Naive thymus-derived CD4-positive, alpha-beta T cell (primary cell): Measurements from ENCODE around the gene VGLL4. TPM values are rescaled to one million over a fixed set of nuclear protein-coding genes. Genes with fewer than 3 reads are reported as not detected.
A peak's percentile ranks its signal among the peaks of the same experiment; 100 is the strongest.

Experiments
- ATAC-seq: fragments of 150-1000 bp; cut with Tn5 transposase; 2 replicates; pipeline ENCODE4 v1.10.0; 2021; ENCODE audit warnings: mild to moderate bottlenecking, moderate library complexity
- CTCF ChIA-PET: fragments of 350-600 bp; sonication (Branson Sonifier 250); formaldehyde crosslinking; loops from one replicate; lab custom pipeline; 2021; ENCODE audit warnings: antibody characterized with exemption; lab: Charles Lee
- POLR2A ChIA-PET: fragments of 350-600 bp; sonication (Branson Sonifier 250); formaldehyde crosslinking; loops from one replicate; lab custom pipeline; 2021; ENCODE audit warnings: antibody characterized with exemption, inconsistent platforms; lab: Charles Lee
- DNase-seq, 9 donors: peaks; one replicate each; pipeline versions ENCODE4 v3.0.0 to v3.0.0-alpha.2; 2020 to 2022; ENCODE audit warnings: mixed read lengths in 1 of 9
- H3K27ac ChIP-seq: one replicate; pipeline ENCODE4 v1.7.0; 2013; ENCODE audit warnings: mild to moderate bottlenecking, low read depth, low read length, moderate library complexity
- H3K27me3 ChIP-seq, 2 donors: one replicate each; pipeline ENCODE4 v1.7.0; 2013; ENCODE audit warnings: low read length in 2 of 2, mild to moderate bottlenecking in 2 of 2, moderate library complexity in 2 of 2; ENCODE audit not compliant: control insufficient read depth in 2 of 2, insufficient read depth in 2 of 2
- H3K36me3 ChIP-seq, 3 experiments: 1 replicate in 2 of 3; 2 replicates in 1 of 3; pipeline ENCODE4 v1.7.0; 2013; ENCODE audit warnings: low read length in 3 of 3, mild to moderate bottlenecking in 3 of 3, moderate library complexity in 1 of 3; ENCODE audit not compliant: insufficient read depth in 3 of 3, control insufficient read depth in 2 of 3
- H3K4me1 ChIP-seq, 2 donors: one replicate each; pipeline ENCODE4 v1.7.0; 2013; ENCODE audit warnings: low read length in 2 of 2, mild to moderate bottlenecking in 2 of 2, moderate library complexity in 1 of 2; ENCODE audit not compliant: control insufficient read depth in 2 of 2, insufficient read depth in 2 of 2
- H3K4me3 ChIP-seq: 2 replicates; pipeline ENCODE4 v1.7.0; 2013; ENCODE audit warnings: mild to moderate bottlenecking, low read length
- H3K9me3 ChIP-seq, 3 experiments: 1 replicate in 2 of 3; 2 replicates in 1 of 3; pipeline ENCODE4 v1.7.0; 2013; ENCODE audit warnings: low read length in 3 of 3; ENCODE audit not compliant: control insufficient read depth in 2 of 3
- H3K27ac Mint-ChIP-seq, 9 donors: one replicate each; pipeline ENCODE4 v1.8.0; 2020 to 2022; ENCODE audit warnings: mixed read lengths in 9 of 9, mild to moderate bottlenecking in 8 of 9, moderate library complexity in 5 of 9, inconsistent platforms in 2 of 9
- H3K27me3 Mint-ChIP-seq, 5 donors: one replicate each; pipeline ENCODE4 v1.8.0; 2021 to 2022; ENCODE audit warnings: mixed read lengths in 5 of 5, mild to moderate bottlenecking in 1 of 5
- H3K36me3 Mint-ChIP-seq, 5 donors: one replicate each; pipeline ENCODE4 v1.8.0; 2020 to 2022; ENCODE audit warnings: mixed read lengths in 5 of 5, mild to moderate bottlenecking in 3 of 5, inconsistent platforms in 1 of 5
- H3K4me1 Mint-ChIP-seq, 7 donors: one replicate each; pipeline ENCODE4 v1.8.0; 2020 to 2022; ENCODE audit warnings: mixed read lengths in 7 of 7, mild to moderate bottlenecking in 3 of 7, inconsistent platforms in 1 of 7
- H3K4me3 Mint-ChIP-seq, 10 donors: one replicate each; pipeline ENCODE4 v1.8.0; 2020 to 2022; ENCODE audit warnings: mild to moderate bottlenecking in 10 of 10, mixed read lengths in 10 of 10, moderate library complexity in 6 of 10, inconsistent platforms in 2 of 10
- H3K9me3 Mint-ChIP-seq, 11 donors: one replicate each; pipeline ENCODE4 v1.8.0; 2020 to 2022; ENCODE audit warnings: mixed read lengths in 11 of 11, mild to moderate bottlenecking in 4 of 11, inconsistent platforms in 1 of 11, moderate library complexity in 1 of 11
- intact Hi-C, 2 donors: fragments of 100-400 bp; cut with micrococcal nuclease; formaldehyde crosslinking; loops; one replicate each; pipeline ENCODE4 v1.15.1; 2023
- polyA plus RNA-seq, 2 donors: library from polyadenylated mRNA; unstranded; fragments of 300-500 nt; fragmentation: Illumina TruSeq; gene quantifications; one replicate each; pipeline ENCODE4 v1.2.3, GENCODE V29; 2021
- total RNA-seq, 6 experiments: library from RNA in 5 of 6; stranded (reverse) in 5 of 6; gene quantifications; 1 replicate in 5 of 6; 2 replicates in 1 of 6; pipeline ENCODE4 v1.2.3 and lab custom pipeline; 2021 to 2026

The VGLL4 gene
- total and polyA plus RNA-seq, 7 experiments from 2014 or later = 18.6 to 44.8 (median 23.8) TPM

DNA sequence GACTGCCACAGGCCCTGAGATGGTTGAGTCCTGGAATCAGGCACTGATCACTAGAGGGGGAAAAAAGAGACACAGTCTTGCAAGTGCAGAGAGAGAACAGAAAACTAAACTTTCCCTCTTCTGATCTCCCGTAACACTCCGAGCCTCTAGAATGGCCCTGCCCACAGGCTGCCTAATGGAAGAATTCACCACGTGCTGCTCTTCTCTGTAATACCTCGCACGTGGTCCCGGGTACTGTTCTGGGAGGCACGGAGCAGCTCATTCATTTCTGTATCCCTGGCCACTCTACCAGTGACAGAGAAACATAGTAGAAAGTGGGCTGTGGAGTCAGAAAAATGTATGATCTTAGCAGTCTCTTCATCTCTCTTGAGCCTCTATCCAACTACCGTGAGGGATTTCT, 30.4 kb downstream of the VGLL4 start:
- Histone ChIP-seq H3K27ac (no peak overlapping the region), H3K27me3 (no peaks in the 10 kb centered on the region), H3K4me3 (no peak overlapping the region), H3K4me1 (no peaks in the 10 kb centered on the region), H3K9me3 (no peaks in the 10 kb centered on the region), H3K36me3 (peaks cover 0 to 4% (median 0%) of the 10 kb centered on the region in 3 experiments)
- Mint-ChIP-seq H3K4me1 (peaks cover 28 to 96% (median 91%) of the 10 kb centered on the region in 7 donors), H3K9me3 (no peaks in the 10 kb centered on the region), H3K4me3 (peak overlapping the region in 1 of 10 donors; percentile 23), H3K27ac (peak overlapping the region in 2 of 9 donors; percentile 51 to 74), H3K36me3 (peaks cover 0 to 13% (median 4%) of the 10 kb centered on the region in 5 donors), H3K27me3 (no peaks in the 10 kb centered on the region)
- no peak for ATAC-seq
- intact Hi-C loops = no loop called here
- CTCF ChIA-PET = interaction anchor here (1.3 kb wide), 1 partner anchor 30 kb away, joined by 6 read pairs; the partner anchor contains the start of gene VGLL4
- DNase-seq = no peak
- POLR2A ChIA-PET = no interaction called here

DNA sequence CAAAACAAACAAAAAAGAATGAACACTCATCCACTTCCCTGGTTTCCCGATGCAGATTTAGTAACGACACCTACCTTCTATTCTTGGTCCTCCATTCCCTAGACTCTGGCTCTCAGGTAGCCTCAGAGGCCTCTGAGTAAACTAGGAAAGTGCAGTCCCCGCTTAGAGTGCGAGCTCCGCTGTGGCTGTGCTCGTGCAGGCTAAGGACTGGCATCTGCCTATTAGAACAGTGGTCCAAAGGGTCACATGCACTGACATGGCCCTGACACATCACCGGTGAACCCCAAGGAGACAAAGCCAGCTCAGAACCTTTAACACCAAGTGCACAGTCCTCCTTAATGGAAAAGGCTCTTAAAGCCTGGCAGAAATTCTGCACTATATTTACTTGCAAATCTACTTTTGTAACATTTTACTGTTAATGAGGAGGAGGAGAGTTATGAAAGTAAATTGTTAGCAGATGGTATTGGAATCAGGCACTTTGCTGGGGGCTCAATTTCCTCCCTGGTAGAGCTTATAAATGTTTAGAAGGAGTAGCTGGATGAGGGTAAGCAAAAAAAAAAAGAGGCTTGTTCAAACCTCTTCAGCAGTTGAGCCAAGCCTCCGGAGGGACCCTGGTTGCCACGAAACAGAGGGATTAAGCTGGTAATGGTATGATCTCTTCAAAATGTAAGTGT, 31.1 kb downstream of the VGLL4 start:
- Mint-ChIP-seq H3K9me3 (no peaks in the 10 kb centered on the region), H3K4me1 (peaks cover 29 to 96% (median 93%) of the 10 kb centered on the region in 7 donors), H3K27me3 (no peaks in the 10 kb centered on the region), H3K4me3 (peak overlapping the region in 2 of 10 donors; percentile 18 to 37), H3K36me3 (peaks cover 0 to 13% (median 4%) of the 10 kb centered on the region in 5 donors), H3K27ac (peak overlapping the region in 5 of 9 donors; percentile 1 to 68 (median 10))
- ChIA-PET POLR2A (no interaction called here), CTCF (interaction anchor here (1.3 kb wide), 1 partner anchor 31 kb away, joined by 6 read pairs; the partner anchor contains the start of gene VGLL4)
- Histone ChIP-seq H3K36me3 (peaks cover 0 to 4% (median 0%) of the 10 kb centered on the region in 3 experiments), H3K9me3 (no peaks in the 10 kb centered on the region), H3K27ac (no peak overlapping the region), H3K27me3 (no peaks in the 10 kb centered on the region), H3K4me1 (no peaks in the 10 kb centered on the region), H3K4me3 (no peak overlapping the region)
- intact Hi-C loops = no loop called here
- ATAC-seq (no peak), DNase-seq (no peak)

DNA sequence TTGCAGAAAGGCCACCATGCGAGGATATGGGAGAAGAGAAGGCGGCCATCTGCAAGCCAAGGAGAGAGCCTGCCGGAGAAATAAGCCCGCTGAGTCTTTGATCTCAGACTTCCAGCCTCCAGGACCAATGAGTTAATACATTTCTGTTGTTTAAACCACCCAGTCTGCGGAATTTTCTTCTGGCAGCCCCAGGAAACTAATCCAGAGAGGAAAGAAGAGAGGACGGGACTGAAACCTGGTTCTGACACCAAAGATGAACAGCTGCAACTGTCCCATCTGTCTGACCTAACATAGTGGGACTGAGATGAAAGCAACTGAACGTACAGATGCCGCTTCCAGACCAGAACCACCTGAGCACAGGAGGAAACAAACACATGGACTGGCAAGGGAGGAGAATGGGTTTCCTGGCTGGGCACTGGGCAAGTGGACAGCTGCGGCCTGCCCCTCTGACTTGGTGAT, 32.3 kb downstream of the VGLL4 start:
- peak overlapping the region in 1 of 9 donors; percentile 78 for H3K27ac Mint-ChIP-seq
- ChIA-PET CTCF (no interaction called here), POLR2A (no interaction called here)
- peaks cover 0 to 4% (median 0%) of the 10 kb centered on the region in 3 experiments for H3K36me3 ChIP-seq
- peak overlapping the region in 1 of 10 donors; percentile 36 for H3K4me3 Mint-ChIP-seq
- H3K27ac ChIP-seq = no peak overlapping the region
- no peaks in the 10 kb centered on the region for H3K27me3 Mint-ChIP-seq
- peaks cover 0 to 22% (median 4%) of the 10 kb centered on the region in 5 donors for H3K36me3 Mint-ChIP-seq
- H3K4me1 ChIP-seq = no peaks in the 10 kb centered on the region
- DNase-seq (no peak), ATAC-seq (no peak)
- H3K27me3 ChIP-seq = no peaks in the 10 kb centered on the region
- no peak overlapping the region for H3K4me3 ChIP-seq
- no peaks in the 10 kb centered on the region for H3K9me3 ChIP-seq
- peaks cover 33 to 96% (median 89%) of the 10 kb centered on the region in 7 donors for H3K4me1 Mint-ChIP-seq
- H3K9me3 Mint-ChIP-seq = no peaks in the 10 kb centered on the region
- intact Hi-C loops = no loop called here

DNA sequence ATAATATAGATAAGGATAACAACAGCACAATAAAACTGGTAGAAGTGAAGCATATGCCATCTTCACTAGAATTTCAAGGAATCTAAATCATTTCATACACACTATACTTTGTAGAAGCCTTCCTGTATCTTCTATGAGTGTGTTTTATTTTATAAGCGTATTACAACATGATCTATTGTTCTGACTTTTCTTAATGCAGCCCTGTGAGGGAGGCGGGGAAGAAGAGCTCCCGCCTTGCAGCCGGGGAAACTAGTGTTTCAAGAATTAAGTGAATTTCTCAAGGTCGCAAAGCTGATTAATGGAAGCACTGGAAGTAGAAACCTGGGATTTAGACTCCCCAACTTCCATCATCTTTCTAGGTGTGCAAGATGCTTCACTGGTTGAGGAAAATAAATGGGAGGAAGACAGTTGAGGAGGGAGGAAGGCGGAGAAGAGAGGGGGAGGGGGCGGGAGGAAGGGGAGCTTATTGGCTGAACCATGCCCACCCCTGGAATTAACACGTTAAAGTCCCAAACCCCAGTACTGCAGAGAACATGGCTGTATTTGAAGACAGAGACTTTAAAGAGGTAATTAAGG, 32.9 kb downstream of the VGLL4 start:
- peak overlapping the region in 4 of 9 donors; percentile 31 to 78 (median 48) for H3K27ac Mint-ChIP-seq
- peak overlapping the region in 1 of 10 donors; percentile 36 for H3K4me3 Mint-ChIP-seq
- intact Hi-C loops = no loop called here
- Histone ChIP-seq H3K4me3 (no peak overlapping the region), H3K36me3 (peaks cover 0 to 4% (median 0%) of the 10 kb centered on the region in 3 experiments), H3K4me1 (no peaks in the 10 kb centered on the region), H3K9me3 (no peaks in the 10 kb centered on the region), H3K27me3 (no peaks in the 10 kb centered on the region), H3K27ac (no peak overlapping the region)
- no peaks in the 10 kb centered on the region for H3K27me3 Mint-ChIP-seq
- ChIA-PET CTCF (no interaction called here), POLR2A (no interaction called here)
- DNase-seq (no peak), ATAC-seq (no peak)
- H3K9me3 Mint-ChIP-seq = no peaks in the 10 kb centered on the region
- peaks cover 33 to 96% (median 88%) of the 10 kb centered on the region in 7 donors for H3K4me1 Mint-ChIP-seq
- H3K36me3 Mint-ChIP-seq = peaks cover 0 to 24% (median 9%) of the 10 kb centered on the region in 5 donors

DNA sequence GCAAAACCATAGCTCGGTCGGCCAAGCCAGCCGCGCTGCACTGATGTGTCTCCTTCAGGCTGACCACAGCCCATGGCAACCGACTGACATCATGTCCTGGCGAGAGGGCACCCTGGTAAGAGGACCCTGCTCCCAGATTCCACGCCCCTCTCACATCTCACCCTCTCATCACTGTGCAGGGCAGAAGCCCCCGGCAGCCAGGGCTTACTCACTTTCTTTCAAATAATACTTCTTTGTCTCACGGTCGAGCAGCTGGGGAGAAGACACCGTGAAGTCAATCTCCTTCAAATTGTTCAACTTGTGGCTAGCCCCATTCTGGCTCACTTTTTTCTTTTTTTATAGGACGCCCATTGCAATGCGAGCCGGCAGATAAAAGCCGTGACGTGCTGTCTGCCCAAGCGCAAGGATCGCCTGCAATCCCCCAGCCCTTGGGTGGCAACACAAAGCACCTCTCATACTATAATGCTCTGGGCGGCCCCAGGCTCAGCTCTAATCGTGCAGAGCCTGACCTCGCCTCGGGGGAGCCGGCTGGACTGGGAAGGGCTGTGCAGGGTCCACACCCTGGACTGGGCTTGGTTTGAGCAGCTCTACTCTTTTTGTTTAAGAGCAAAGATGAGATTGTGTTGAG, 33.6 kb downstream of the VGLL4 start:
- H3K4me3 ChIP-seq = no peak overlapping the region
- Mint-ChIP-seq H3K9me3 (no peaks in the 10 kb centered on the region), H3K27ac (peak overlapping the region in 3 of 9 donors; percentile 15 to 72 (median 31)), H3K4me3 (peak overlapping the region in 1 of 10 donors; percentile 37), H3K4me1 (peaks cover 33 to 97% (median 88%) of the 10 kb centered on the region in 7 donors), H3K36me3 (peaks cover 0 to 28% (median 9%) of the 10 kb centered on the region in 5 donors), H3K27me3 (no peaks in the 10 kb centered on the region)
- H3K27ac ChIP-seq = no peak overlapping the region
- ChIA-PET POLR2A (no interaction called here), CTCF (interaction anchor here (0.5 kb wide), 1 partner anchor 114 kb away, joined by 3 read pairs; no protein-coding TSS in a partner anchor)
- peak; percentile 36 for ATAC-seq
- no peaks in the 10 kb centered on the region for H3K27me3 ChIP-seq
- H3K4me1 ChIP-seq = no peaks in the 10 kb centered on the region
- peaks cover 0 to 4% (median 0%) of the 10 kb centered on the region in 3 experiments for H3K36me3 ChIP-seq
- intact Hi-C loops = no loop called here
- no peaks in the 10 kb centered on the region for H3K9me3 ChIP-seq
- no peak for DNase-seq

DNA sequence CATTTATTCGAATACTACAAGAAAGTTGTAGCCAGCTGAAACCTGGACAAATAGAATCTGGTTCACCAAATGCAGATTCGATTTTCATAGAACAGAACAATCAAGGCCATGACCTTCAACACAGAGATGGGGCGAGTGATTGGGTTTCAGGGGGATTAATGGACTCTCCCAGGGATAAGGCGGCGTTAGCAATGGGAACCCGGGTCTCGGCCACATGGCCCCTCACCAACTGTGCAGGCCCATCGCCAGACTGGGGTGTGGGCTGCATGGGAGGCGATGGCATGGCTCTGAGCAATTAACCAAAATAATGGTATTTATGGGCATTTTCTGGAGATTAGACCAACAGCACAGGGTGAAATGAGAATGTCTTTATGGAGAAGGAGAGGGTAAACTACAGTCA, 34.2 kb downstream of the VGLL4 start:
- H3K4me1 Mint-ChIP-seq = peaks cover 33 to 94% (median 84%) of the 10 kb centered on the region in 7 donors
- intact Hi-C loops = no loop called here
- peaks cover 0 to 28% (median 9%) of the 10 kb centered on the region in 5 donors for H3K36me3 Mint-ChIP-seq
- peak overlapping the region in 4 of 9 donors; percentile 21 to 87 (median 54) for H3K27ac Mint-ChIP-seq
- no peaks in the 10 kb centered on the region for H3K27me3 Mint-ChIP-seq
- Histone ChIP-seq H3K36me3 (peaks cover 0 to 4% (median 0%) of the 10 kb centered on the region in 3 experiments), H3K27me3 (no peaks in the 10 kb centered on the region), H3K4me1 (no peaks in the 10 kb centered on the region), H3K27ac (no peak overlapping the region), H3K4me3 (no peak overlapping the region), H3K9me3 (no peaks in the 10 kb centered on the region)
- no peak for DNase-seq
- peak overlapping the region in 2 of 10 donors; percentile 5 to 10 for H3K4me3 Mint-ChIP-seq
- POLR2A ChIA-PET = no interaction called here
- ATAC-seq = no peak
- no peaks in the 10 kb centered on the region for H3K9me3 Mint-ChIP-seq
- CTCF ChIA-PET = interaction anchor here (0.5 kb wide), 1 partner anchor 114 kb away, joined by 3 read pairs; no protein-coding TSS in a partner anchor
